Eye (tissue), 1 donor: ENCODE data around the gene CCDC187.

Experiments used
- DNase-seq: peaks from one replicate; pipeline ENCODE4 v3.0.0-alpha.2; 2015

The CCDC187 gene

DNA sequence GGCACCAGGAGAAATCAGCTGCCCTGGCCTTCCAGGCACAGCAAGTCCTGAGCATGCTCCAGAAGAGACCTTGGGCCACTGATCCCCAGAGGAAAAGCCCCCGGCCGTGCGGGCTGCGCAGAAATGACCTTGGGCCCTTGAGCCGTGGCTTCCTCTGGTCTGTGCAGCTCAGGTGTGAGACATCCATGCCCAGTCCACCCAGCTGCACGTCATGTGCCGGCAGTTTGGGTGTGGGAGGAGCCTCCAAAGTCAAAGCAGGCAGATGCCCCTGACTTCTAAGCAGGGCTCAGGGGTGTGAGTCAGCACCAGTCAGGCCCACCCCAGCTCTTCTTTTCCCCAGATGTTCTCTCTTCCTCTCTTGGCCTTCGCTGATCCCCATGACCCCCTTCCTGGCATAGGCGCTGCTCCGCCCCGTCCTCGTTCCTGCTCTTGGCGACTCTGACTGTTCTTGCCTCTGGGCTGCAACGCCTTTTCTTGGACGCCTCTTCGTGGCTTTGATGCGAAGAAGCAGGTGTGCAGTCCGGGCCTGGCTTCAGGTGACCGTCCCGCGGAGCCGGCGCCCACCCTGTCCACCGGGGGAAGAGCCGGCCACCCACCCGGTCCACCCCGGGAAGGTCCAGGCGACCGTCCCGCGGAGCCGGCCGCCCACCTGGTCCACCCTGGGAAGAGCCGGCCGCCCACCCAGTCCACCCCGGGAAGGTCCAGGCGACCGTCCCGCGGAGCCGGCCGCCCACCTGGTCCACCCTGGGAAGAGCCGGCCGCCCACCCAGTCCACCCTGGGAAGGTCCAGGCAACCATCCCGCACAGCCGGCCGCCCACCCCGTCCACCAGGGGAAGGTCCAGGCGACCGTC is 52.4 kb downstream of the CCDC187 start:
- DNase-seq = no peak

DNA sequence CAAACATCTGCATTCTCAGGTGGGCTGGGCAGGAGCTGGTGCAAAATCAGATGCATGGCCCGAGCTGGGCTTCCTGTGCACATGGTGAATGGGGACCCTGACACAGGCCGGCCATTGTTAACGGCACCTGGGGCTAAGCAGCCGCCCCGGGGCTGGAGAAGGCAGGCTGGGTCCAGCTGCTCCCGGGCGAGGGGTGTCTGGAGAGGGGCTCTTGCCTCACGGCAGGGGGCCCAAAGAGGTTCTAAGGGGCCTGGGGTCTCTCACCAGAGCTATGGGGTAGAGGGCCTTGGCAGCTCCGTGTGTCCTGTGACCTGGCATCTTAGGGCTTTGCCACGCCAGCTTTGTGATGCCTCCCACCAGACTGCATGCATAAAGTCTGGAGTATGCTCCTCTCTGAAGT is 53.2 kb downstream of the CCDC187 start:
- DNase-seq = no peak

DNA sequence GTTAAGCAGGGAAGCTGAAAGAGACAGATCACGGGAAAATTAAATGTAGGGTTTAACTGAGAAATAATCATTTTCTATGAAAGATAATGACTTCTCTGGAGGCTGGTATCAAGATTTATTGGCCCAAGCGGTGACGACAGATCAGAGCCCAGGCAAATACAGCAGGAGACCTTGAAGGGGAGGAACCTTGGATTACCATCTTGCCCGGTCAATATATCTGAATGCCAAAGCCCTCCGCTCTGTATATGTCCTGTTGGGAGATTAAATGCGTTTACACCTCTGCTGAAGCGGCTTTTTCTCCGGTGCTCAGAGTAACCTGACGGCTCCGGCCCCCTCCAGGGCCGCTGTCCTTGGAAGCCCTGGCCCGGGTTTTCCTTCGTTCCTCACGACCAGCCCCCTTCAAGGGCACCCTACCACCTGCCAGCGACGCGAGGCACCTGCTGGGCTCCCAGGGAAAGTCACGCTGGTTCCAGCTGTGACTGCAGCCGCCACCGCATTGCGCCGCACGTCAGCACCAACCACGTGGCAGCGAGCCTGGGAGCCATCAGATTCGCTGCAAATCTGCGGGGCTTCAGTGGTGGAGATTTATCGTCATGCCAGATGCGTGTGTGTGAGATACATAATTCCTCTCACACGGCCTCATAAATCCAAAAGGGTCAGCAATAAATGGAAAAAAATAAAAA is 53.9 kb downstream of the CCDC187 start:
- no peak for DNase-seq

DNA sequence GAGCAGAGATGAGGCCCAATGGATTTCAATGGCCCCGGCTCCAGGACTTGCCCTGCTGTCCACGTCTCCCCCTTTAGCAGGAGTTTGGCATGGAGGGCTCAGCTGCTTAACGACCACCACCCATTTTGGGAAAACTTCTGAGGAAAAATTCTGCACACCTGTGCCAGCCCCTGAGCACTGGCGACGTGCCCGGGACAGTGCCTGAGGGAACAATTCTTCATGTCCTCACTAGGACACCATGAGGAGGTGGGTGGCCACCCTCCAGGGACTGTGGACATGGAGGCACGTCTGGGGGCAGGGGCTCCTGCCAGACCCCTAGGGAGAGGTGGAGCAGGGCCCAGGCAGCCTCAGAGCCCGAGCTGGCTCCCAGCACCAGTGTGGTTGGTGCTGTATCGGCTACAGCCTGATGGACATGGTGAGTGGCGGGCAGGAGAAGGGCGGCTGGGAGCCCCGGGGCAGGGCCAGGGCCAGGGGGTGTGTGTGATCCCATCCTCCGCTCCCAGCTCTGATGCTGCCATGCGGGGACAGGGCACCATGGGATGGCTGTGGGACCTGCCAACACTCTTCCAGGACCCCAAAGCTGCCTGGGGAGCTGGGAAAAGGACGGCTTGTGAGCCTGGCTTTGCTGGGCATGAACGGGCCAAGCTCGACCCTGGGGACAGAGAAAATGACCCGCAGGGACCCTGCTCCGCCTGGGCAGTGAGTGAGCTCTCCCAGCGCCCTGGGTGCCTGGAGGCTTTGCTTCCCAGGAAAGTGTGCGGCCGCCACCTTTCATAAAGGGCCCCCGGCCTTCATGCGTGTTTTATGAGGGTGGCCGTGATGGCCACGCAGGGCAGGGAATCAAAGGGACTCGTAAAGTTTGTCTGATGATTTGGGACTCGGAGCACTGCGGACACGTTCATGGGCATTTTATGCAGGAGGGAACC is 54.7 kb downstream of the CCDC187 start:
- DNase-seq = no peak

DNA sequence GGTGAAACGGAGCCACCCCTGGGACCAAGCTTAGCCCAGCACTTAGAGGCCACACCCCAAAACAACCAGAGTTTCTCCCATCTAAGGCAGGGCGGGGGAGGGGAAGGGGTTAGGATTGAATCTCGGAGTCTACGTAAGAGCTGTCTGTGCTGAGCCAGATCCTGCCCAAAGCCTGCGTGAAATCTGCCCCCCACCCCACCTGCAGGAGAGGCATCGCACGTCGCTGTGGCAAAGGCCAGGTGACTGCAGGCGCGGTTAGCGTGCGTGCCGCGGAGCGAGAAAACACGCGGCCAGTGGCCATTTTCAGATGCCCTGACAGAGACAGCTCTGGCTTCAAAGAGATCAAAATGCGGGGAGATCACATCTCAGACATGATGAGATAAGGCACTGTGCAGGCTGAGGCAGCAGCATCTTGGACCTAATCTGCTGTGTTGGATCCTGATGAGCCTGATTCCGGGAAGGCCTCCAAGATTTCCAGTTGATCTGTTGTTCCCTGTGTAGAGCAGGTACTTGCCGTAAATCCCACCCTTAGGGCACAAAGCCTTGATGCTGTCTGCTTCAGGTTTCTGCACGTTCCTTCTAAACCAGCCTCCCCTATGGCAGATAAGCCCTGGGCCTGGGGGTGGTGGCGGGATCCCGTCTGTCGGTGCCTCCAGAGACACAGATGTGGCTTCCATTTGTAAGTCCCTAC is 55.8 kb downstream of the CCDC187 start:
- no peak for DNase-seq

DNA sequence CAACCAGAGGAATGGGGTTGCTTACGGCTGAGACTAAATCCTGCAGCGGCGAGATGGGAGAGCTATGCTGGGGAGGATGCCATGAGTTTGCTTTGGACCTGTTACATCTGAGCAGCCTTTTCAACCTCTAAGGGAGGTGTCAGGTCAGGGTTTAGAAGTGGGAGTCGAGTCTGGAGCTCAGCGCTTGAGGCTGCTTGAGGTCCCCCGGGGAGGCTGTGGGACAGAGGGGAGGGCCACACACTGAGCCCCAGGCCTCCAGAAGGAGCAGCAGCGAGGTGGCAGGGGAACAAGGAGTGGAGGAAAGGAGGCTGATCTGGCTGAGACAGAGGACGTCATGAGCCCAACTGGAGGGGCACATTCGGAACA is 56.4 kb downstream of the CCDC187 start:
- DNase-seq = no peak

DNA sequence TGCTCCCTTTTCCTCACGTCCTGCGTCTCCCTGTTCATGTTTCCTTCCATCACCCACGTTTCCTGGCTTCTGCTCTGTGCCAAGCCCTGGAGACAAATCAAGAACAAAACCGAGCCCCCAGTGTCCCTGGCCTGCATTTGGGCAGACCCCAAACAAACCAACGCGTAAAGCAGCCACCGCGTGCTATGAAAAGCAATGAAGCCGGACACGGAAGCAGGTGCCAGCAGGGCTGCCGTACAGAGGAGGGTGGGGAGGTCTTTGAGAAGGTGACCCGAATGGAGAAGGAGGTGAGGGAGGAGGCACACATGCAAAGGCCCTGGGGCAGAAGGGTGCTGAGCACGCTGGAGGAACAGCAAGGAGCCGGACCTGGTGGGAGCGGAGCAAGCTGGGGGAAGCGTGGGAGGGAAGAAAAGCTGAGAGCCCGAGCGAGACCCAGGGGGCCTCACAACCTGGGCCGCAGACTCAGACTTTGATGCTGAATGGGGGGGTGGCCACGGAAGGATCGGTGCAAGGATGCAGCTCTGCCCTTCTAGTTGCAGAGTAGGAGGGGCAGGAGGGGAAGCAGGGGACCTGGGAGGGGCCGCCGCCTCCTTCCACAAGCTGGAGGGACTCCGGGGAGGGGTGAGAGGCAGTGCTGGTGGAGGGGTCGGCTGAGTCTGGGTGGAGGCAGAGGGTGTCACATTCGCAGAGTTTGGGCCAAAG is 56.9 kb downstream of the CCDC187 start:
- no peak for DNase-seq

DNA sequence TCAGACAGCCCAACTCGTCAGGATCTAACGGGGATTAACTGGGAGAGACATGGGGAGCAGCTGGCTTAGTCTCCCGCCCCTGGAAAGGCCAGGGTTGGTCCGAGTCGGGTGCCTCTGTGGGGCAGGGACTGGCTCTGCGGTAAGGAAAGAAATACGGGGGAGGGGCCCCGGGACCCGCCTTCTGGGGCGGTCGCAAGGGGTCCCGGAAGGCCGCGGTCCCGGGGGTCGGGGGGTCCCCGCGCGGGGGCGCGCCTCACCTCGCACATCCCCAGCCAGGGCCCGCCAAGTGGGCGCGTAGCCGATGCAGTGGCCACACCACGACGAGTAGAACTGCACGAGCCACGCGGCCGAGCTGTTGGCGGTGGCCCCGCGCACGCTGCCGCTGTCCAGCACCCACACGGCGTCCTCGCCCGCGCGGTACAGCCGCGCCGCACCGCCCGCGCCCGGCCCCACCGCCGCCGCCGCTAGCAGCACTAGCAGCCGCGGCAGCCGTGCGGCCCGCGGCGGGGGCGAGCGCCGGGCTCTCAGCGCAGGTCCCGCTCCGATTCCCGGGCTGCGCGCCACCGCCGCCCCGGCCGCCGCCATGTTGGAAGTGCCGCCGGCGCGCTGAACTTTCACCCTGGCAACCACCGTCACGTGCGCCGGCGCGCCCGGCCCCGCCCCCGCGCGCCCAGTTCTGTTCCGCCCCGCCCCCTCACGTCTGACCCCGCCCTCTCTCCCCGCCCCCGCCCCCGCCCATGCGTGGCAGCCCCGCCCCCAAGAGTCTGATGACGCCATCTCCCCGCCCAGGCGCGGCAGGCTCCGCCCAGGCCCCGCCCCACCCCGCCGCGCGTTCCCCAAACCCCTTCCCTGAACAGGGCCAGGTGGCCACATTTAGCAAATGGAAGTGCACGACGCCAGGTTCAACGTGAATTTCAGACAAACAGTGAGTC is 58.4 kb downstream of the CCDC187 start, which contains the start of gene QSOX2:
Gene QSOX2 (minus strand): TSS at position 594 of the 932 bp plus-strand sequence. CDS start 9 bp downstream, at position 585.
- DNase-seq = peak; percentile 90

DNA sequence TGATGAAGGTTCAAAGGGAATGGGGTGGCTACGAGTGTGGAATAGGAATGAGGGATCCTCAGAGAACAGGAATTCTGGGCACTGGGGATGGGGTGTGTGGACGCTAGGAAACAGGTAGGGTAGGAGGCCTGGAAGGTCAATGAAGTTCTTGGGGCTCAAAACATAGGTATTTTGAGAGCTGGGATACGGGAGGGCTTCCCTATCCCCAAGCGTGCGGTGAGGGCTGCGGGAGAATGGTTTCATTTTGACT is 59.0 kb downstream of the CCDC187 start:
- DNase-seq = no peak

DNA sequence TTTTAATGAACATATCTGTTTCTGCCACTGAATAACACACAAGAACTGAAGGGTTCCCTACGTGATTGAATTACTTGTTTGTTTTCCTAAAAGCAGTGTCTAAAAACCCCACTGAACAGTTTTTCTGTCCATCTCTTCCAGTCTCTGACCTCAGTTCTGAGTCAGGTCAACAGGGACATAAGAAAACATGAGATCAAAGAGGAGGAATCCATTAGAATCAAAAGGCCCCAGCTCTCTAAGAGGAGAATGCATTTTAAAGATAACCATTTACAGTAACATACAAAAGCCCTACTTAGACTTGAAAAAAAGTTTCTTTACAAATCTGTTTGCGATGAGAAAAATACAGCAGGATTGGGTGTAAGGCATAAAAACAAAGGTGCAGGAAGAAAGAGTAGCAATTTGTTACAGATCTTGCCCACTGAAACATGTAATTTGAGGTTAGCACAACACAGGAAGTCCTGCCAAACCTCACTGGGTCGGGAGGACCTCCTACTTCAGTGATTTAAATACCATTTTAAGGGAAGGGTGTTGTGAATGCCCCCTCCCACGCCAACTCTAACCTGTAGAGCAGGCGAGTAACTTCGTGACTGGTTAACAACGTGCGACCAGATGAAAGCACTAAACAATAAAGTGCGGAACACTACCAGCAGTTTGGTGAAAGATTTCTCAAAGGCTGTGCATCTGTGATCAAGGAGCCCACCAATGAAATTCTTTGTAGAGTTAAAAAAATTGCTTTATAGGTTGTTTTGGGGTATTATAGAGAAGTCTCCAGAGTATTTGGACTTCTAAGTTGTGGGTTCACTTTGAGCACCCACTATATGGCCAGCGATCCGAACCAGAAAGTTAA is 59.5 kb downstream of the CCDC187 start:
- no peak for DNase-seq

DNA sequence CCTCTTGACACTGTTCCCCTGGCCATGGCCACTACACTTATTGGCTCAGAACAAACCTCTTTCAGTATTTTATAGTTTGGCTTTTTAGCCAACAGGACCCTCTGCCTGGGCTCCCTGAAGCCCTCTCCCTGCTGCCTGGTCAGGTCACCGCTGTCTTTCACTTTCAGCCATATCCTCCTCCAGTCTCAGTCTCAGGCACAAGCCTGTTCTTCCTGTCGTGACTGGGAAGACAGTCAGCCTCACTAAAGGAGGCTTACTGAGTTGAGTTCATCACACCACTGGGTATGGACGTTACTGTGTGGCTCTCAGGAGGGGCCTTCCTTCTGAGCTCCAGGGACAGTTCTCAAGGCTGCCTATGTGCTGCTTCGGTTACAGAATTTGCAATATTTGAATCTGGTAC is 60.3 kb downstream of the CCDC187 start:
- DNase-seq = no peak

DNA sequence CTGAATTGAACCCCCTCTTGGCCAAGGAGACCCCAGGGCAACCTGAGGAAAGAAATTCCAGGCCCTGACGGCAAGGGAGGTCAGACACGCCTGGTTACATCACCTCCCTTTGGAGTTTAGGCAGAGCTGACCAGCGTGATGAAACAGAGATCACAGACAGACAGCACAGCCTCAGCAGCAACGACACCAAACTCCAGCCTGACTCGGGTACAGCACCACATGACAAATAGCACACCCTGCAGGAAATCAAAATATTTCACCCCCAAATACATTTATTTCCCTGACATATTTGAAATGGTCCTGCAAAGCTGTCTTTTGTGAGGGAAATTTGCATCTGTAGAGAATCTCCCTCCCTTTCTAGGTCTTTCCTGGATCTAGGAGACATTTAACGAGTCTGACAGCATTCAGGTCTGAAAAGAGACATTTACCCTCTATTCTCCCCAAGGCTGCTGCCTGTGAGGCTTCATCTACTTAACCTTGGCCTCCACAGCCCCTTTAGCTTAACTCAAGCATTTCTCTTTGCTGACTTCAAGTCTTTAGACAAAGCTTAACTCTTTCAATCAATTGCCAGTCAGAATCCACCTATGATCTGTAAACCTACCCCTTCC is 60.9 kb downstream of the CCDC187 start:
- DNase-seq = no peak

DNA sequence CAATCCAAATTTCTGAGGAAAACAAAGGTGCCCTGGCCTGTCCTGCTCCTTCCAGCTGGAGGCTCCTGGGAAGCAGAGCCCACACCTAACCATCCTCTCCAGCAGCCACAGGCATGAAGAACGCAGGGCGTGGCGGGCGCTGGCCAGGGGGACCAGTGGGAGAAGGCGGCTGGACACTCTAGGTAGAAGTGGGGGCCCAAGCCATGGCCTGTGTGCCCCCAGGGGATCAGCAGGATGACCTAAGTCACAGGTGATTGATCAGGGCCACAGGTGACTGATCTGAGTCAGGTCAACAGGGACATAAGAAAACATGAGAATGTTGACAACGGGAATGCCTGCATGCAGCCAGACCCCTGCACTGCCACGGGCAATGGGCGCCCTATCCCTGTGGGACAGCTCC is 61.6 kb downstream of the CCDC187 start:
- DNase-seq = no peak

DNA sequence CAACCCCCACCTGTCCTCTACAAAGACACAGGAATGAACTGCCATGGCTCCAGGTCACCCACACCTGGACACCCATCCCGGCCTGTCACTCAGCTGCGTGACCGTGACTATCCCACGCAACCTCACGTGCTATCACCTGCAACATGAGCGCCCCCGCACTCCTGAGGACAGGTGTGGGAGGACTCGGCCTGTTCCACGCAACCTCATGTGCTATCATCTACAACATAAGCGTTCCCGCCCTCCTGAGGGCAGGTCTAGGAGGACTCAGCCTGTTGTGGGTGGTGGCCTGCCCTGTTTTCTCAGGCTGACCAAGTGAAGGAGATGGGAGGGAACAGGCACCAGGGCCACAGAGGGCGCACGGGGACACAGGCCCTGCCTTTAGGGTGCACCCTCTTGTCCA is 62.4 kb downstream of the CCDC187 start:
- DNase-seq = no peak

DNA sequence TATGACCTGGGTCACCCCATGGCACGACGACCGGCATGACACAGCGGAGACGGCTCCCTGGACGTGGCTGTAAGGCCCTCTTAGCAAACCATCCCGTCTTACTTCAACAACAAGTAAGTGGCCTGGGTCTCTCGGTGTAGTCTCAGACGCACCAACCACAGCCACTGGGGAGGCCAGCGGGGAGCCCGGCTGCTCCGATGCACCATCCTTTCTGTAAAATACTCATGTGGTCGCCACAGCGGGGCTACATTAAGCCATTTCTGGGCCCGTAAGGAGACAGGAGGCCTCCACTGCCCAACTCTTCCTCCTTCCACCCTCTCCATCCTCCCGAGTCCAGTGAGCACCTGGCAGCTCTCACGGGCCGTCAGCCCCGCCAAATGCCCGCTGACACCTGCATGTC is 63.0 kb downstream of the CCDC187 start:
- no peak for DNase-seq

DNA sequence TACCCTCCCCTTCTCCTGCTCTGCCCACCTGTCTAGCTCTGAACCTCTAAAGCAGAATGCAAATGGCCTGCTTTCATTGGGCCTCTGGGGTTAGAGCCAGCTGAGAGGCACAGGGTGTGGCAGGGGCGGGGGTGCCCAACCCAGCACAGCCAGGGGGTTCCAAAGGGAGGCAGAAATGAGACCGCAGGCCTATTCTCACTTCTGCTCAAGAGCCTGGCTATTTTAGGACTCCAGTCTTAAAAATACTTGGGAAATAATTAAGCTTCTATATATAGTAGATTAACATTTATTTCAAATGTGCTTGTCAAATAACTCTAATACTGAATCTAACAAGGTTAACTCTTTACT is 63.9 kb downstream of the CCDC187 start:
- DNase-seq = no peak

DNA sequence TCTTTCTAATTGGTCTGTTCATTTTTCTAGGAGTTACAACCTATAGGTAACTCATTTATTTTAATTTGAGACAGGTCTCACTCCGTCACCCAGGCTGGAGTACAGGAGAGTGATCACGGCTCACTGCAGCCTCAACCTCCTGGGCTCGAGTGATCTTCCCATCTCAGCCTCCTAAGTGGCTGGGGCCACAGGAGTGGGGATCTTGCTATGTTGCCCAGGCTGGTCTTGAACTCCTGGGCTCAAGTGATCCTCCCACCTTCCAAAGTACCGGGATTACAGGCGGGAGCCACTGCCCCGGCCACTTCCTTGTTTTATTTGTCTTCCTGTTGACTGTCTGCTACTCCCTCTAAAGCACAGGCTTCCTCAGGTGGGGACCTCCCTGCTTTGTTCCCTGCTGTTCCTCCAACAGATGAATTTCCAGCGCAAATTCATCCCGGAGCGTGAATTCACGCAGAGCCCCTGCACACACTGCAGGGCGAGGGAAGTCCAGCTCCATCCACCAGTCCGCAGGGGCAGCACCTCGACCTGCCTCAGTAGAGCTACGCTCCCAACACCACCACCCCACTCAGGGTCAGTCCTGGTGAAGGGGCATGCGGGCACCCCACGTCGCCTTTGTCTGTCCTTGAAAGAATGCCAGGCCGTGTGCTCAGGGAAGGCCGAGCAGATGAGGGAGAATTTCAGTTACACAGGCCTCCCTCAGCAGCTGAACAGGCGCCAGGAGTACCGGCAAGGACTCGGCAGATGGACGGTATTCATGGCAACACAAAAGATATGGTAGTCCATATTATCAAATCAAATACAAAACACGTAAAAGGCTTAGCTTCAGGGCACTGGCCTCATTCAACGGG is 64.5 kb downstream of the CCDC187 start:
- no peak for DNase-seq

DNA sequence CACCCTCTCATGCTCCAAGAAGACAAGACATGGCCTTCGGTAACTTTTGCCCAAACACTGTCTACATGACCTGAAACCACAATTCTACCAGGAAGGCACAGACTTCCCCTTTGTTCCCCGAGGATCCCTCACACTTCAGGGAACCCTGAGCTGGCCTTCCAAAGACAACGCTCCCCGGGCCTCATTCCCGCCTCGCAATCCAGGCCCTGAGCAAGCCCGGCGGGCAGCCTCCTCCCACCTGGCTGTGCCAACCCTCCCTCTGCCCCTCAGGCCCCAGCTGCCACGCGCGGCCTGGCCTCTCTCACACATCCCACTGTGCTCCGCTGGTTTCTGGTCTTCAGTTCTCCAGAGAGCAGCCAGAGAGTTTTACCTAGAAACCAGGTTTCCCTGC is 65.6 kb downstream of the CCDC187 start:
- DNase-seq = no peak
